SJSA1 (cell line): ENCODE measurements around the gene DCK. TPM values are rescaled to one million over a fixed set of nuclear protein-coding genes. Genes with fewer than 3 reads are reported as not detected.
A peak's percentile ranks its signal among the peaks of the same experiment; 100 is the strongest.

Experiments used
- DNase-seq, 2 experiments: peaks; one replicate each; pipeline ENCODE4 v3.0.0-alpha.2; 2015 to 2020; ENCODE audit warnings: low spot score in 2 of 2, low read depth in 1 of 2
- H3K27ac ChIP-seq: fragments of 250-450 bp; sonication (Bioruptor Pico); 2 replicates; pipeline ENCODE4 v1.5.1; 2020; ENCODE audit warnings: mild to moderate bottlenecking, moderate library complexity
- H3K27me3 ChIP-seq: fragments of 250-450 bp; sonication (Bioruptor Pico); replicated peaks from 2 replicates; pipeline ENCODE4 v1.5.1; 2020; ENCODE audit warnings: mild to moderate bottlenecking, moderate library complexity
- H3K36me3 ChIP-seq: fragments of 250-450 bp; sonication (Bioruptor Pico); 2 replicates; pipeline ENCODE4 v1.5.1; 2020; ENCODE audit warnings: mild to moderate bottlenecking
- H3K4me1 ChIP-seq: fragments of 250-450 bp; sonication (Bioruptor Pico); replicated peaks from 2 replicates; pipeline ENCODE4 v1.6.1; 2021; ENCODE audit warnings: mild to moderate bottlenecking
- H3K4me3 ChIP-seq: fragments of 250-450 bp; sonication (Bioruptor Pico); 2 replicates; pipeline ENCODE4 v1.5.1; 2020; ENCODE audit warnings: mild to moderate bottlenecking
- H3K9me3 ChIP-seq: fragments of 250-450 bp; sonication (Bioruptor Pico); replicated peaks from 2 replicates; pipeline ENCODE4 v1.5.1; 2020; ENCODE audit warnings: mild to moderate bottlenecking
- total RNA-seq: library from RNA; depleted of rRNA; stranded (reverse); fragments of >200 nt; shearing (Covaris generic); gene quantifications from 2 replicates; pipeline ENCODE4 v1.2.3, GENCODE V29; 2014; rRNA removed

DCK gene
- total RNA-seq: 57.8 and 73.5 TPM in 2 replicates

GRCh38 chr4:70993181-70994068 lies at the start of gene DCK:
Gene DCK (plus strand): TSS chr4:70993649. CDS start chr4:70993836, 187 bp downstream.
- no peaks in the 10 kb centered on the region for H3K9me3 ChIP-seq
- DNase-seq: peak; percentile 92 to 95
- peaks cover 22% of the 10 kb centered on the region for H3K36me3 ChIP-seq
- H3K27ac ChIP-seq: peak within 1 kb of the TSS; percentile 64
- peaks cover 18% of the 10 kb centered on the region for H3K4me1 ChIP-seq
- no peaks in the 10 kb centered on the region for H3K27me3 ChIP-seq
- H3K4me3 ChIP-seq: peak within 1 kb of the TSS; percentile 66

DNA sequence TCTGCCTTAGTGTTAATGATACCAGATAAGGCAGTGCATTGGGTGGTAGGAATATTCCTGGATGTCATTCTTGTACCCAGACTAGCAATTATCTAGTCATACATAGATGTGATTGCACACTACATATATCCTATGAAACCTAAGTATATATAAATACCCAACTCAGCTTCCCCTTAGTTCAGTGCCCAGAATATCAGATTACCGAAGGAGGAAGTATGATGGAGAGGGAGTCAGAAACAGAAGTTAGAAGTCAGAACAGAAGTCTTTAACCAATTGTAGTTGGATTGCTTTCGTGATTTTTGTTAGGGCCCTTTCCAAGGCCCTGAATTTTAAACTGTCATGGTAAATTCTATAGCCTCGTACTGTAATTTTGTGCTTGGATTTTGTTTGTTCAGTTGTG lies 48.4 kb upstream of the DCK start:
- H3K27ac ChIP-seq: no peak overlapping the region; the same call in none of the 2 replicates
- peaks cover 10% of the 10 kb centered on the region for H3K4me1 ChIP-seq
- H3K9me3 ChIP-seq: no peaks in the 10 kb centered on the region
- H3K36me3 ChIP-seq: no peaks in the 10 kb centered on the region
- H3K27me3 ChIP-seq: no peaks in the 10 kb centered on the region
- no peak for DNase-seq
- no peak overlapping the region for H3K4me3 ChIP-seq

DNA sequence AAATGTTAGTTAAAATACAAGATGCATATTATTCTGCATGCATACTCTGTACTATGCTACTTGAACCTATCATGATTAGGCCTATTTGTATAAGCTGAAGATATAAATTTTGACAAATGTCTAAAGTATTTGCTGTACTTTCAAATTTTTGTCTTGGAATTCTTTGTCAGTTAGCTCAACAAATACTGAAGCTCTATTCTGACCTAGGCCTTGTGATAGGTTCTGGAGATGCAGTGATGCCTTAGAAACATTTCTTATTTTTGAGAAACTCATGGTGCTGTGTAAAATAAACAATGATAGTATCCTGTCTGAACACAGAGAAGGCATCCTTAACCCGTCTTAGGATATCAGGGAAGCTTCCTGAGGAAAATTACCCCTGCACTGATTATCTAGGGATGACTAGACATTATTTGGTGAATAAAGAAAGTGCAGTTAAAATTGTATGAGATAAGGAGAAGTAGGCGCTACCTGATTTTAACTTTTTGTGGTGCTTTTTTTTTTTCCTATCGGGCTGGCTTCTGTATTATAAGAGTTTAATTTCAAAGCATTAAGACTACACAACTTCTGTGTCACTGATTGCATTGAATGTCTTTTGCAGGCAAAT lies 47.9 kb upstream of the DCK start:
- Histone ChIP-seq H3K4me3 (no peak overlapping the region), H3K27me3 (no peaks in the 10 kb centered on the region), H3K4me1 (peaks cover 10% of the 10 kb centered on the region), H3K36me3 (no peaks in the 10 kb centered on the region), H3K9me3 (no peaks in the 10 kb centered on the region), H3K27ac (no peak overlapping the region; the same call in 1 of the 2 replicates)
- DNase-seq: peak in 1 of 2 experiments; percentile 12

DNA sequence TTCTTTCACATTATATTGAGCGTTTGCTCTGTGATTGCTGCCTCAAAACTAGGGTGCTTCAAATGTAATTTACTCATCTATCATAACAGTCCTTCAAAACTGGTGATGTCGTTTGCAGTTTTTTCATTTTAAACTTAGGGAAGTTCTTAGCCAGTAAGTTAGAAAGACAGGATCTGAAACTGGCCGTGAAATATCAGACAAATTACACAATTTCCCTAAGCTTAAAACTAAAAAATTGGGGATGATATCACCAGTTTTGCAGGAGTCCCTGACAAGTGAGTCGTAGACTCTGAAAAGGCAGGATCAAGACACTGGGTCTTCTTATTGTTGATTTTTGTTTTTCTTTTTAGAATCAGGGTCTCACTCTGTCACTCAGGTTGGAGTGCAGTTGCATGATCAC lies 46.5 kb upstream of the DCK start:
- DNase-seq: no peak
- H3K27ac ChIP-seq: no peak overlapping the region
- no peak overlapping the region for H3K4me3 ChIP-seq
- no peaks in the 10 kb centered on the region for H3K36me3 ChIP-seq
- no peaks in the 10 kb centered on the region for H3K27me3 ChIP-seq
- peaks cover 10% of the 10 kb centered on the region for H3K4me1 ChIP-seq
- no peaks in the 10 kb centered on the region for H3K9me3 ChIP-seq

DNA sequence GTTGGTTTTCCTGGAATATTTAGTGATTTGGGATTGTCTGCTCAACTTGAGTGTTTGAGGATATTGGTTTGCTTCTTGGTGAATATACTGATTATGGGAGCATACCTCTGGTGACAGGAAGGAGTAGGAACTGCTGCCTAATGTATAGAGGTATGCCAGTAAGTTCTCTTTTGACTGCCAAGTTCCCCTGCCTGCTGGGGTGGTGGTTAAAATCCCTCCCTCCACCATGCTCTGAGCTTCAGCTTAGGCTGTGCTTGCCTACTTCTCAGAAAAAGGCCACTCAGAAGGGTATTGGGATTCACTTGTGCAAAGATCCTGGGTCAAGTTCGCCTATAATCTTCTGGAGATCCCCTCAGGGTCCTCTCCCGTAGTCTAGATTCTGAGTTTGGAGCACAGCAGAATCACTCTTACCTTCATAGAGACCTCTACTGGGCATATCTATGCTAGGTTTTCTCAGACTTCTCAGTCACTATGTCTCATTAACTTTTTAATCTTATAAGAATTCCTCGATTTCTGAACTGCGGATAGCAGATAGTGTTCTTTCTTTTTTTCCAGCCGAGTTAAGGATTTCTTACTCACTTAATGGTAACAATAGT lies 44.7 kb upstream of the DCK start:
- Histone ChIP-seq H3K36me3 (no peaks in the 10 kb centered on the region), H3K27me3 (no peaks in the 10 kb centered on the region), H3K9me3 (no peaks in the 10 kb centered on the region), H3K4me3 (no peak overlapping the region), H3K4me1 (peaks cover 10% of the 10 kb centered on the region), H3K27ac (no peak overlapping the region)
- no peak for DNase-seq

DNA sequence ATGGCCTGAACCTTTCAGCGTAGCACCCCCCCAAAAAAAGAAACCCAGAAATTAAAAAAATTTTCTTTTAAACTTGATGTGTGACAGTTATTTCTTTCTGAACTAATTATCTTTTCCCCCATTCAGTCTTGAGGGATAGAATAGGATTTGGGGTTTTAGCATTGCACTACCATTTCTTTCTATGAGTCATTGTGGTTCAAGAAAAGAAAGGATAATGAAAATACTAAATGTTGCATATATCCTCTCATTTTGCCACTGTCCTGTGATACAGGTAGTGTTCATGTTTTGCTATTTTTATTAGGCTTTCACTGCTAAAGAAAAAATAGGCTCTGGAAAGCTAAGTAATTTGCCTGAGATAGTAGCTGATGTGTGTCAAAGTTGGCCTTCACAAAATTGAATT lies 39.4 kb upstream of the DCK start:
- H3K4me1 ChIP-seq: peaks cover 4% of the 10 kb centered on the region; the same call in 1 of the 2 replicates
- DNase-seq: no peak
- H3K36me3 ChIP-seq: peaks cover 1% of the 10 kb centered on the region; the same call in 1 of the 2 replicates
- no peak overlapping the region for H3K4me3 ChIP-seq
- no peaks in the 10 kb centered on the region for H3K9me3 ChIP-seq
- no peaks in the 10 kb centered on the region for H3K27me3 ChIP-seq
- H3K27ac ChIP-seq: no peak overlapping the region

GRCh38 chr4:70956549-70957210 lies 36.8 kb upstream of the DCK start:
- no peak overlapping the region for H3K4me3 ChIP-seq
- no peaks in the 10 kb centered on the region for H3K27me3 ChIP-seq
- H3K36me3 ChIP-seq: peaks cover 17% of the 10 kb centered on the region; the same call in 1 of the 2 replicates
- peaks cover 6% of the 10 kb centered on the region; the same call in 1 of the 2 replicates for H3K4me1 ChIP-seq
- no peak overlapping the region for H3K27ac ChIP-seq
- H3K9me3 ChIP-seq: no peaks in the 10 kb centered on the region
- no peak for DNase-seq

GRCh38 chr4:70958681-70959080 lies 34.8 kb upstream of the DCK start:
- Histone ChIP-seq H3K36me3 (peaks cover 17% of the 10 kb centered on the region; the same call in 1 of the 2 replicates), H3K4me1 (peaks cover 6% of the 10 kb centered on the region; the same call in 1 of the 2 replicates), H3K27me3 (no peaks in the 10 kb centered on the region), H3K4me3 (no peak overlapping the region), H3K27ac (no peak overlapping the region), H3K9me3 (no peaks in the 10 kb centered on the region)
- DNase-seq: peak in 1 of 2 experiments; percentile 36

- Histone ChIP-seq H3K27ac (no peak overlapping the region), H3K4me3 (no peak overlapping the region), H3K4me1 (no peaks in the 10 kb centered on the region), H3K27me3 (no peaks in the 10 kb centered on the region), H3K36me3 (peaks cover 15% of the 10 kb centered on the region), H3K9me3 (no peaks in the 10 kb centered on the region)
- DNase-seq: no peak
Observed at GRCh38 chr4:70969076-70969475, 24.4 kb upstream of the DCK start.

DNA sequence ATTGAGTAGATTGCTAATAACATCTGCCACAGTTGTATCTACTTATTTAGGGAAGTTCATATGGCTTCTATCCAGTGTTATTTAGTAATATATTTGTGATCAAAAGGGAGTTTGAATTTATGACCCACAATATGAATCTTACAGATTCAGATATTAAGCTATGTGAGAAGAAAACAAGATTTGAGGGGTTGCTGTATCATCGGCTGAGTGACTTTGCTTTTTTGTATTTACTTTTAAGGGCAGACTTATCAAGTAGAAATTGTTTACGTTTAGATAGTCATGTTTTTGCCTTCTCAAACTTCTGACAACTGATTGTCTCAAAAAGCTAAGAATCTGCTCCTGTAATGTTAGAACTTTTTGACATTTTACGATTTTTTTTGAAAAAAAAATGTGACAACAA lies 17.2 kb upstream of the DCK start:
- Histone ChIP-seq H3K27ac (no peak overlapping the region), H3K27me3 (no peaks in the 10 kb centered on the region), H3K36me3 (peaks cover 24% of the 10 kb centered on the region), H3K4me3 (no peak overlapping the region), H3K4me1 (no peaks in the 10 kb centered on the region), H3K9me3 (no peaks in the 10 kb centered on the region)
- no peak for DNase-seq

DNA sequence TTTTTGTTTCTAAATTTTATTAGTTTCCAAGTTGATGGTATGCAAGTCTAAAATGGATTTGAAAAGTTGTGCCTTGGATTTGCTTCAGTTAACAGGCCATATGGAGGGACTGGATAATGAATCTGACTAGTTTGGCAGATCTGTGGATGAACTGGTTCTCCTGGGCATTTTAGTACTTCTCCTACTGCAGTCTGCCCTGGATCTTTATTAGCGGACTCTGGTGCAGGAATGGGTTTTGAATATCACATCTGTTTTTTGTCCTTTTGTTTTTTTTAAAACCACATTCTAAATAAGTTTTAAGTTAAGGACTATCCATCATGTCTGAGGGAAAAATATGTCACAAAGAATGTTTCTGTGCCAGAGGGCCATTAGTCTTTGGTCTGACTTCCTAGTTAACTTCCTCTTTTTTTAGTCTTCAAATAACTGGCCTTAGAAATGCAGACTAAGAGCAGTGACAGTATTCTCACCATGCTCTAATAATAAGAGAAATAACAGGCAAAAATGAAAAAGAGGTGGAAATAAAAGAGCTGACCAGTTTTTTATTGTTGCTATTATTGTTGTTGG lies 13.9 kb upstream of the DCK start:
- no peaks in the 10 kb centered on the region; the same call in 1 of the 2 replicates for H3K27me3 ChIP-seq
- no peaks in the 10 kb centered on the region for H3K4me1 ChIP-seq
- H3K4me3 ChIP-seq: no peak overlapping the region
- no peaks in the 10 kb centered on the region for H3K9me3 ChIP-seq
- no peak for DNase-seq
- H3K36me3 ChIP-seq: peaks cover 24% of the 10 kb centered on the region
- H3K27ac ChIP-seq: no peak overlapping the region

GRCh38 chr4:70980196-70980595 lies 13.3 kb upstream of the DCK start:
- H3K9me3 ChIP-seq: no peaks in the 10 kb centered on the region
- peaks cover 24% of the 10 kb centered on the region for H3K36me3 ChIP-seq
- no peak overlapping the region for H3K4me3 ChIP-seq
- DNase-seq: no peak
- H3K27ac ChIP-seq: no peak overlapping the region
- no peaks in the 10 kb centered on the region; the same call in 1 of the 2 replicates for H3K27me3 ChIP-seq
- no peaks in the 10 kb centered on the region for H3K4me1 ChIP-seq

DNA sequence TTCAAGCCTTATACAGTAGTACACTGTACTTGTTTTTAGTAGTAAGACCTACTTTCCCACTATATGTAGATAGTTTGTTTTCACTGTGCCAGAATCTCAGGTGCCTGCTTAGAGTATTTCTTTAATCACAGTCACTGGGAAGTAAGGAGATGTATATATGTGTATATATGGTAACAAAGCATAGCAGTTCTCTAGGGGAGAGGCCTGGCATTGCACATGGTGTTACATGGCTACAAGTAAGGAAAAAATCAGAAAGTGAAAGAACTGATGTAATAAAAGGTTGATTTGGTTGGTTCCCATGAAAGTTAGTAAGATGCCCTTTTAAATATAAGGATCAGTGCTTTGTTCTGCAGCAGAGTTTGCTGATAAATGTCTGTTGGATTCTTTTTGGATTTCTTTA lies 9.3 kb upstream of the DCK start:
- no peak for DNase-seq
- Histone ChIP-seq H3K36me3 (peaks cover 7% of the 10 kb centered on the region; the same call in 1 of the 2 replicates), H3K4me1 (no peaks in the 10 kb centered on the region), H3K9me3 (no peaks in the 10 kb centered on the region), H3K27me3 (no peaks in the 10 kb centered on the region; the same call in 1 of the 2 replicates), H3K27ac (no peak overlapping the region), H3K4me3 (no peak overlapping the region)
